HEK293 (cell line): ENCODE measurements around the gene FRY.

Experiments used
- CTCF ChIA-PET: fragments of 350-600 bp; formaldehyde crosslinking; extraction: SDS; loops from one replicate; lab custom pipeline; 2021; ENCODE audit warnings: antibody characterized with exemption; lab: Yijun Ruan, JAX
- POLR2A ChIA-PET: fragments of 300-600 bp; formaldehyde crosslinking; extraction: SDS; loops from one replicate; lab custom pipeline; 2020; ENCODE audit warnings: antibody characterized with exemption, inconsistent platforms; lab: Yijun Ruan, JAX
- H3K27ac ChIP-seq: fragments of 200-500 bp; sonication (Bioruptor generic); 2 replicates; pipeline ENCODE4 v1.5.1; 2014; ENCODE audit warnings: low read depth, low read length, control low read depth, inconsistent platforms; ENCODE audit errors: extremely low read depth
- H3K36me3 ChIP-seq, 2 experiments: fragments of 200-500 bp in 1 of 2; sonication (Bioruptor generic) in 1 of 2; 1 replicate in 1 of 2; 2 replicates in 1 of 2; pipeline ENCODE4 v1.5.1; 2014 to 2017; ENCODE audit warnings: inconsistent platforms in 2 of 2, low read length in 2 of 2; ENCODE audit not compliant: control insufficient read depth in 2 of 2, insufficient read depth in 1 of 2
- H3K4me1 ChIP-seq: fragments of 200-500 bp; sonication (Bioruptor generic); 2 replicates; pipeline ENCODE4 v1.5.1; 2014; ENCODE audit warnings: mild to moderate bottlenecking, low read length, inconsistent platforms; ENCODE audit not compliant: control insufficient read depth, insufficient read depth
- H3K4me3 ChIP-seq: 2 replicates; pipeline ENCODE4 v1.5.1; 2011; ENCODE audit warnings: low read depth, mild to moderate bottlenecking, control low read depth, low read length, moderate library complexity
- H3K9me3 ChIP-seq: fragments of 200-500 bp; sonication (Bioruptor generic); 2 replicates; pipeline ENCODE4 v1.5.1; 2014; ENCODE audit warnings: low read depth, low read length, inconsistent platforms; ENCODE audit not compliant: control insufficient read depth, insufficient read depth
- GLIS1 ChIP-seq: fragments of 450-650 bp; formaldehyde crosslinking; IDR thresholded peaks from 2 replicates; pipeline ENCODE4 v1.5.1; 2016; ENCODE audit warnings: missing biosample characterization, missing genetic modification characterization
- HOXA7 ChIP-seq: sonication (generic); formaldehyde crosslinking; IDR thresholded peaks from 2 replicates; pipeline ENCODE4 v1.8.1; 2022; ENCODE audit warnings: missing genetic modification reagents, borderline replicate concordance
- KLF8 ChIP-seq: fragments of 450-650 bp; formaldehyde crosslinking; IDR thresholded peaks from 2 replicates; pipeline ENCODE4 v1.5.1; 2016; ENCODE audit warnings: missing biosample characterization, missing genetic modification characterization
- MYNN ChIP-seq: fragments of 450-650 bp; formaldehyde crosslinking; IDR thresholded peaks from 2 replicates; pipeline ENCODE4 v1.5.1; 2016; ENCODE audit warnings: missing biosample characterization, missing genetic modification characterization, borderline replicate concordance
- REPIN1 ChIP-seq: fragments of 450-650 bp; formaldehyde crosslinking; IDR thresholded peaks from 2 replicates; pipeline ENCODE4 v1.5.1; 2017; ENCODE audit warnings: missing biosample characterization, missing genetic modification characterization, low read depth
- ZBTB21 ChIP-seq: fragments of 450-650 bp; formaldehyde crosslinking; IDR thresholded peaks from 2 replicates; pipeline ENCODE4 v1.5.1; 2017; ENCODE audit warnings: missing biosample characterization, missing genetic modification characterization
- ZFP37 ChIP-seq: fragments of 450-650 bp; formaldehyde crosslinking; IDR thresholded peaks from 2 replicates; pipeline ENCODE4 v1.5.1; 2016; ENCODE audit warnings: missing biosample characterization, missing genetic modification characterization
- ZNF114 ChIP-seq: fragments of 450-650 bp; formaldehyde crosslinking; IDR thresholded peaks from 2 replicates; pipeline ENCODE4 v1.5.0; 2017; ENCODE audit warnings: missing biosample characterization, missing genetic modification characterization
- ZNF2 ChIP-seq: fragments of 450-650 bp; formaldehyde crosslinking; IDR thresholded peaks from 2 replicates; pipeline ENCODE4 v1.5.1; 2016; ENCODE audit warnings: missing biosample characterization, missing genetic modification characterization
- ZNF223 ChIP-seq: fragments of 450-650 bp; formaldehyde crosslinking; IDR thresholded peaks from 2 replicates; pipeline ENCODE4 v1.5.1; 2016; ENCODE audit warnings: missing biosample characterization, missing genetic modification characterization
- ZNF23 ChIP-seq: fragments of 450-650 bp; formaldehyde crosslinking; IDR thresholded peaks from 2 replicates; pipeline ENCODE4 v1.5.1; 2016; ENCODE audit warnings: missing biosample characterization, missing genetic modification characterization, borderline replicate concordance
- ZNF266 ChIP-seq: fragments of 450-650 bp; formaldehyde crosslinking; IDR thresholded peaks from 2 replicates; pipeline ENCODE4 v1.5.1; 2016; ENCODE audit warnings: missing biosample characterization, missing genetic modification characterization, low read depth
- ZNF37A ChIP-seq: fragments of 450-650 bp; IDR thresholded peaks from 2 replicates; pipeline ENCODE4 v1.5.1; 2018; ENCODE audit warnings: missing biosample characterization, missing genetic modification characterization
- ZNF501 ChIP-seq: fragments of 450-650 bp; formaldehyde crosslinking; IDR thresholded peaks from 2 replicates; pipeline ENCODE4 v1.5.1; 2016; ENCODE audit warnings: missing biosample characterization, missing genetic modification characterization
- ZNF560 ChIP-seq: fragments of 450-650 bp; formaldehyde crosslinking; IDR thresholded peaks from 2 replicates; pipeline ENCODE4 v1.5.1; 2017; ENCODE audit warnings: missing biosample characterization, missing genetic modification characterization, borderline replicate concordance
- ZNF76 ChIP-seq: fragments of 450-650 bp; formaldehyde crosslinking; IDR thresholded peaks from 2 replicates; pipeline ENCODE4; 2016; ENCODE audit warnings: low read depth, missing biosample characterization, missing genetic modification characterization, borderline replicate concordance
- TF ChIP-seq, protein P1 (sequence below): fragments of 450-650 bp; formaldehyde crosslinking; IDR thresholded peaks from 2 replicates; pipeline ENCODE4 v1.5.1; 2016; ENCODE audit warnings: missing biosample characterization, missing genetic modification characterization, borderline replicate concordance
- TF ChIP-seq, protein P2 (sequence below): fragments of 450-650 bp; formaldehyde crosslinking; IDR thresholded peaks from 2 replicates; pipeline ENCODE4 v1.5.1; 2016; ENCODE audit warnings: missing biosample characterization, missing genetic modification characterization
- TF ChIP-seq, protein P3 (sequence below): fragments of 450-650 bp; formaldehyde crosslinking; IDR thresholded peaks from 2 replicates; pipeline ENCODE4 v1.5.0; 2017; ENCODE audit warnings: missing biosample characterization, missing genetic modification characterization, borderline replicate concordance

The FRY gene

DNA sequence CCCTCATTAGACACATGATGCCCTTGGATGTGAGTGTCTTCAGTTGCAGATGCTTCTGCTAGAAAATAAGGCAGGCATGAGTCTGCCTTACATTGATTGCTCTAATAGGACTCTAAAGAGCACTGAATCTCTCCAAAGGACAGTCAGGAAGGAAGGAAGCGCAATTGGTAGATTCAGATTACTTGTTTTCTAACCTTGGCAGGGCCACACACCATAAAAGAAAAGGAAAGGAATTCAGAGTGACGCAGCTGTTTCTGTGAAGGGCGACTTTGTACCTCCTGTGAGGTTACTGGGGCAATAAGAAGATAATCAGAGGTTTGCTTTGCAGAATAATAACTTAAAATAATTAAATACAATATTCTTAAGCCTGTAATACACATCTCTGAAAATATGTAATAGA is 48.0 kb downstream of the FRY start:
- Histone ChIP-seq H3K36me3 (no peaks in the 10 kb centered on the region), H3K4me1 (no peaks in the 10 kb centered on the region), H3K27ac (no peak overlapping the region), H3K4me3 (no peak overlapping the region), H3K9me3 (no peaks in the 10 kb centered on the region)
- ChIA-PET POLR2A (no interaction called here), CTCF (no interaction called here)
- TF ChIP-seq ZNF76 (tag by site-specific recombination) (no peak), ZNF37A (tag by site-specific recombination) (no peak), ZNF223 (tag by site-specific recombination) (no peak), ZNF266 (tag by site-specific recombination) (no peak), ZFP37 (tag by site-specific recombination) (no peak)
- TF ChIP-seq, protein P1, sequence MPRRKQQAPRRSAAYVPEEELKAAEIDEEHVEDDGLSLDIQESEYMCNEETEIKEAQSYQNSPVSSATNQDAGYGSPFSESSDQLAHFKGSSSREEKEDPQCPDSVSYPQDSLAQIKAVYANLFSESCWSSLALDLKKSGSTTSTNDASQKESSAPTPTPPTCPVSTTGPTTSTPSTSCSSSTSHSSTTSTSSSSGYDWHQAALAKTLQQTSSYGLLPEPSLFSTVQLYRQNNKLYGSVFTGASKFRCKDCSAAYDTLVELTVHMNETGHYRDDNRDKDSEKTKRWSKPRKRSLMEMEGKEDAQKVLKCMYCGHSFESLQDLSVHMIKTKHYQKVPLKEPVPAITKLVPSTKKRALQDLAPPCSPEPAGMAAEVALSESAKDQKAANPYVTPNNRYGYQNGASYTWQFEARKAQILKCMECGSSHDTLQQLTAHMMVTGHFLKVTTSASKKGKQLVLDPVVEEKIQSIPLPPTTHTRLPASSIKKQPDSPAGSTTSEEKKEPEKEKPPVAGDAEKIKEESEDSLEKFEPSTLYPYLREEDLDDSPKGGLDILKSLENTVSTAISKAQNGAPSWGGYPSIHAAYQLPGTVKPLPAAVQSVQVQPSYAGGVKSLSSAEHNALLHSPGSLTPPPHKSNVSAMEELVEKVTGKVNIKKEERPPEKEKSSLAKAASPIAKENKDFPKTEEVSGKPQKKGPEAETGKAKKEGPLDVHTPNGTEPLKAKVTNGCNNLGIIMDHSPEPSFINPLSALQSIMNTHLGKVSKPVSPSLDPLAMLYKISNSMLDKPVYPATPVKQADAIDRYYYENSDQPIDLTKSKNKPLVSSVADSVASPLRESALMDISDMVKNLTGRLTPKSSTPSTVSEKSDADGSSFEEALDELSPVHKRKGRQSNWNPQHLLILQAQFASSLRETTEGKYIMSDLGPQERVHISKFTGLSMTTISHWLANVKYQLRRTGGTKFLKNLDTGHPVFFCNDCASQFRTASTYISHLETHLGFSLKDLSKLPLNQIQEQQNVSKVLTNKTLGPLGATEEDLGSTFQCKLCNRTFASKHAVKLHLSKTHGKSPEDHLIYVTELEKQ (tag by site-specific recombination), result no peak

DNA sequence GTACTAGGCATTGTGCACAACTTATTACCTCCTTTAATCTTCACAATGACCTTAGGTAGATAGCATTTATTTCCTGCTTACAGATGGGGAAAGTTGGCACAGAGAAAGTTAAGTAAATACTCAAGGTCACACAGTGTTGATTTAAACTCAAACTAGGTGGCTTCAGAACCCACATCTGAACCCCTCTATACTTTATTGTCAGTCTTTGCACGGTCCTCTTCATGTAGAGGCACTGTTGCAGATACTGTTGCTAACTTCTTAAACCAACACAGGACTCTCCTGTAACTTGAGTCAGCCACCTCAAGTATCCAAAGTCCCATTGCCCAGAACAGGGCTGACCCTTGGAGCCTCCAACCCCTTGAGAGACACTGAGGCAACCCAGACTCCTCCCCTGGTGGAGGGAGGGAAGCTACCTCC is 48.8 kb downstream of the FRY start:
- TF ChIP-seq ZBTB21 (tag by site-specific recombination), result no peak
- TF ChIP-seq REPIN1 (tag by site-specific recombination), result no peak
- TF ChIP-seq, protein P2, sequence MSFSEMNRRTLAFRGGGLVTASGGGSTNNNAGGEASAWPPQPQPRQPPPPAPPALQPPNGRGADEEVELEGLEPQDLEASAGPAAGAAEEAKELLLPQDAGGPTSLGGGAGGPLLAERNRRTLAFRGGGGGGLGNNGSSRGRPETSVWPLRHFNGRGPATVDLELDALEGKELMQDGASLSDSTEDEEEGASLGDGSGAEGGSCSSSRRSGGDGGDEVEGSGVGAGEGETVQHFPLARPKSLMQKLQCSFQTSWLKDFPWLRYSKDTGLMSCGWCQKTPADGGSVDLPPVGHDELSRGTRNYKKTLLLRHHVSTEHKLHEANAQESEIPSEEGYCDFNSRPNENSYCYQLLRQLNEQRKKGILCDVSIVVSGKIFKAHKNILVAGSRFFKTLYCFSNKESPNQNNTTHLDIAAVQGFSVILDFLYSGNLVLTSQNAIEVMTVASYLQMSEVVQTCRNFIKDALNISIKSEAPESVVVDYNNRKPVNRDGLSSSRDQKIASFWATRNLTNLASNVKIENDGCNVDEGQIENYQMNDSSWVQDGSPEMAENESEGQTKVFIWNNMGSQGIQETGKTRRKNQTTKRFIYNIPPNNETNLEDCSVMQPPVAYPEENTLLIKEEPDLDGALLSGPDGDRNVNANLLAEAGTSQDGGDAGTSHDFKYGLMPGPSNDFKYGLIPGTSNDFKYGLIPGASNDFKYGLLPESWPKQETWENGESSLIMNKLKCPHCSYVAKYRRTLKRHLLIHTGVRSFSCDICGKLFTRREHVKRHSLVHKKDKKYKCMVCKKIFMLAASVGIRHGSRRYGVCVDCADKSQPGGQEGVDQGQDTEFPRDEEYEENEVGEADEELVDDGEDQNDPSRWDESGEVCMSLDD (tag by site-specific recombination), result no peak
- TF ChIP-seq ZNF560, result no peak
- TF ChIP-seq HOXA7 (CRISPR knock-in tag), result no peak
- no peak for TF ChIP-seq MYNN (tag by site-specific recombination)
- TF ChIP-seq ZNF2 (tag by site-specific recombination), result no peak
- TF ChIP-seq ZNF76 (tag by site-specific recombination), result no peak
- TF ChIP-seq ZNF114 (tag by site-specific recombination), result no peak
- TF ChIP-seq, protein P3, sequence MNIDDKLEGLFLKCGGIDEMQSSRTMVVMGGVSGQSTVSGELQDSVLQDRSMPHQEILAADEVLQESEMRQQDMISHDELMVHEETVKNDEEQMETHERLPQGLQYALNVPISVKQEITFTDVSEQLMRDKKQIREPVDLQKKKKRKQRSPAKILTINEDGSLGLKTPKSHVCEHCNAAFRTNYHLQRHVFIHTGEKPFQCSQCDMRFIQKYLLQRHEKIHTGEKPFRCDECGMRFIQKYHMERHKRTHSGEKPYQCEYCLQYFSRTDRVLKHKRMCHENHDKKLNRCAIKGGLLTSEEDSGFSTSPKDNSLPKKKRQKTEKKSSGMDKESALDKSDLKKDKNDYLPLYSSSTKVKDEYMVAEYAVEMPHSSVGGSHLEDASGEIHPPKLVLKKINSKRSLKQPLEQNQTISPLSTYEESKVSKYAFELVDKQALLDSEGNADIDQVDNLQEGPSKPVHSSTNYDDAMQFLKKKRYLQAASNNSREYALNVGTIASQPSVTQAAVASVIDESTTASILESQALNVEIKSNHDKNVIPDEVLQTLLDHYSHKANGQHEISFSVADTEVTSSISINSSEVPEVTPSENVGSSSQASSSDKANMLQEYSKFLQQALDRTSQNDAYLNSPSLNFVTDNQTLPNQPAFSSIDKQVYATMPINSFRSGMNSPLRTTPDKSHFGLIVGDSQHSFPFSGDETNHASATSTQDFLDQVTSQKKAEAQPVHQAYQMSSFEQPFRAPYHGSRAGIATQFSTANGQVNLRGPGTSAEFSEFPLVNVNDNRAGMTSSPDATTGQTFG (tag by site-specific recombination), result no peak
- no peak for TF ChIP-seq GLIS1 (tag by site-specific recombination)
- no peak for TF ChIP-seq ZNF501 (tag by site-specific recombination)
- no peak for TF ChIP-seq ZNF23 (tag by site-specific recombination)
- TF ChIP-seq KLF8 (tag by site-specific recombination), result no peak

More for the DNA sequence above, 48.8 kb downstream of the FRY start:
- ChIA-PET CTCF (no interaction called here), POLR2A (interaction anchor here (0.7 kb wide), 1 partner anchor 84 kb away, joined by 3 read pairs; no protein-coding TSS in a partner anchor)
- no peaks in the 10 kb centered on the region for H3K36me3 ChIP-seq
- no peaks in the 10 kb centered on the region for H3K4me1 ChIP-seq
- H3K27ac ChIP-seq, result no peak overlapping the region
- H3K4me3 ChIP-seq, result no peak overlapping the region
- H3K9me3 ChIP-seq, result no peaks in the 10 kb centered on the region
